Choroid plexus epithelial cell (primary cell): ENCODE measurements around the gene AOPEP.

Source experiments
- DNase-seq: peaks from one replicate; pipeline ENCODE4 v3.0.0-alpha.2; 2010; ENCODE audit warnings: low read depth
- H3K4me3 ChIP-seq: 2 replicates; pipeline ENCODE4 v1.5.1; 2011; ENCODE audit warnings: low read depth, mild to moderate bottlenecking, control low read depth, low read length, moderate library complexity
- TF ChIP-seq, protein P1 (sequence below): conservative IDR thresholded peaks from 2 replicates; pipeline ENCODE4 v1.5.1; 2011; ENCODE audit warnings: low read depth, mild to moderate bottlenecking, control low read depth, inconsistent platforms, low read length, moderate library complexity

Gene AOPEP

DNA sequence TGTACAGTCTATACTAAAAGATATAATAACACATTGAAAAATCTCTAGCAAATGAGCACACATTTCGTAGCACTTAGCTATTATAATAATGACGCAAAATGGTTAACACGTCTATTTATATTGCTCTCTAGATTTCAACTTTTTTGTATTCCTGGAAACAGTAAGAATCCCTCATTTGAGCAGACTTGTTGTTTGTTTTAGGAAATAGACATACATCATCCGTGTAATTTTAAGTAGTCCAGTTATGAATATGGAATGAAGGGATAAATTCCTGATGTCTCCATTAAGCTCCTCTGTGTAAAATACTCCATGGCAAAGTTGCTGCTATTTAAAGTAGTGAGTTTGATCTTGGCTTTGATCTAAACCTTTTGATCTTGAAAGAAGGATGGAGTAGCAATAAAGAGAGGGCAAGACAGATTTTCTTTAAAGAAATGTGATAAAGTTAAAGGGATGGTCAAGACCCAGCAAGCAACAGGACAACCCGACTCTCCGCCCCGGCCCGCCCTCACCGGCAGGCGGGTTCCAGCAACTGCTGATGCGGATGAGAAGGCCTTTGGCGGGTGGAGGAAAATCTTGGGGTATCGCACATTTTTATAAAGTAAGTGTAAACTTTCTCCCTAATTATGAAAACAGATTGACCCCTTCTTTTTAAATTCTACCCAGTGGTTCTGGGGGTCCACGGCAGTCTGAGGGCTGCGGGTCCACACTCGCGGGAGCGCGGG lies 277.4 kb downstream of the AOPEP start:
- TF ChIP-seq, protein P1, sequence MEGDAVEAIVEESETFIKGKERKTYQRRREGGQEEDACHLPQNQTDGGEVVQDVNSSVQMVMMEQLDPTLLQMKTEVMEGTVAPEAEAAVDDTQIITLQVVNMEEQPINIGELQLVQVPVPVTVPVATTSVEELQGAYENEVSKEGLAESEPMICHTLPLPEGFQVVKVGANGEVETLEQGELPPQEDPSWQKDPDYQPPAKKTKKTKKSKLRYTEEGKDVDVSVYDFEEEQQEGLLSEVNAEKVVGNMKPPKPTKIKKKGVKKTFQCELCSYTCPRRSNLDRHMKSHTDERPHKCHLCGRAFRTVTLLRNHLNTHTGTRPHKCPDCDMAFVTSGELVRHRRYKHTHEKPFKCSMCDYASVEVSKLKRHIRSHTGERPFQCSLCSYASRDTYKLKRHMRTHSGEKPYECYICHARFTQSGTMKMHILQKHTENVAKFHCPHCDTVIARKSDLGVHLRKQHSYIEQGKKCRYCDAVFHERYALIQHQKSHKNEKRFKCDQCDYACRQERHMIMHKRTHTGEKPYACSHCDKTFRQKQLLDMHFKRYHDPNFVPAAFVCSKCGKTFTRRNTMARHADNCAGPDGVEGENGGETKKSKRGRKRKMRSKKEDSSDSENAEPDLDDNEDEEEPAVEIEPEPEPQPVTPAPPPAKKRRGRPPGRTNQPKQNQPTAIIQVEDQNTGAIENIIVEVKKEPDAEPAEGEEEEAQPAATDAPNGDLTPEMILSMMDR, result peak; percentile 37
- peak; percentile 69 for DNase-seq
- peak overlapping the region; percentile 80 for H3K4me3 ChIP-seq

DNA sequence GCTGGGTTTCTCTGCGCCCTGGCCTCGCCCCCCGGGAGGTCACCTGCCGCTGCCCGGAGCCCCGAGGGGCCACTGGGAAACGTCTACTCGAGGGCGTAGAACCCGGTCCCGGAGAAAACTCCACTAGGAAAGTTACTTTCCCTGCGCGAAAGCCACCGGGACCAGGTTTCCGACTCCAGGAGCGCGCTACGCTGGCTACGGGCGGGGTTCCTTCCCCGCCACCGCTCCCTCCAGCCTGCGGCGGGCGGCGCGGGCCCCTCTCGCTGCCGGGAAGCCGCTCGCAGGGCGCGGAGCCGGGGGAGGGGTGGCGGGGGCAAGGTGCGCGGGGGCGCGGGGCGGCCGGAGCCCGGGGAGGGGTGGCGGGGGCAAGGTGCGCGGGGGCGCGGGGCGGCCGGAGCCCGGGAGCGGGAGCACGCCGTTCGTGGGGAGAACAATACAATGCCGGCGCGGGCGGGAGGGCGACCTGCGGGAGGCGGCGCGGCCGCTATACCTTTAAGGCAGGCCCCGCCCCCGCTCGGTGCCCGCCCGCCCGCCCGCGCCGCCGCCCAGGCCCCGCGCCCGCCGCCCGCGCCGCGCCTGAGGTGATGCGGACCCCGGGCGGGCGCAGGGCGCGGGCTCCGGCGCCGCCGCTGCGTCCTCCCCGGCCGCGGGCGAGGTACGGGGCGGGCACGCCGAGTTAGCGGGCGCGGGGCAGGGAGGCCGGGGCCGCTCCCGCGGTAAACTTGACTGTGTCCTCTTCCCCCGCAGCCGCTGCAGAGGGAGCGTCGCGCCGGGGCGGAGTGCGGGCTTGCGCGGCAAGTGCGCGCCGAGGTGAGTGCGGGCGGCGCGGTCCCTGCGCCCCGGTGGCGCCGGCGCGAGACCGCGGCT lies 278.1 kb downstream of the AOPEP start:
- peak overlapping the region; percentile 80 for H3K4me3 ChIP-seq
- TF ChIP-seq, protein P1, result no peak
- no peak for DNase-seq

DNA sequence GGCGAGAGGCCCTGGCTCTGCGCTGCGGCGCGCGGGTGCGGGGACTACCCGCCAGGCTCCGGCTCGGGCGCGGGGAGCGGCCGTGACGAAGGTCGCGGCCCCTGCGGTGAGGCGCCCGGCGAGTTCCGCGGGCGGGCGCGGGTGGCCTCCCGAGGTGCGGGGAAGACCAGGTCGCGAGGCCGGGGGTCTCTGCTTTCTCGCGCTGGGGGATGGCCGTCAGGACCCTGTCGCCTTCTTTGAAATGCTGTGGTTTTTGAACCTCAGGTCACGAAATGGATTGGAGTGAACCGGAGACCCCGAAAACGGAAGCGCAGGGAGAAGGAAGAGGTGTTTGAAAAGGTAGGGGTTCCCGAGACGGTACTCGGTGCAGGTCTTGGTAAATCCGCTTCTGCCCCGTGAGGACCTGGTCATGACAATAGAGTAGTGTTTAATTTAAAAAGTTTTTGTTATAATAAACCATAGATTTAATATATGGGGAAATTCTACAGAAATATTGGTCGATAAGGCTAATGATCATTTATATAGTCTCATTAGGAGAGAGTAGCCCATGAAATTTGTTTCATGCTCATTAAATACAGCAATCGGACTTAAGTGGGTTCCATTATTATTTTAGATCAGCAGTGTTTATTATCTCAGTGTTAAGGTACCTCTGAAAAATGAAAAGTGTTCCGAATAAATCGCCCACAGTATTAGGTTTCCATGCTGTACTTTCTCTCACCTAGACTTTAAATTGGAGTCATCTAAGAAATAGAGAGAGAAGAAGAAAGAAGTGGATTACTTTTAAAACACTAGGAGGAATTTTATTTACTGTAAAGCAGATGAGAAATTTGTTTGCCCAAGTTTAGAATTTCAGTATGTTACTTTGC lies 279.0 kb downstream of the AOPEP start:
- TF ChIP-seq, protein P1, result no peak
- DNase-seq, result no peak
- H3K4me3 ChIP-seq, result peak overlapping the region; percentile 80

DNA sequence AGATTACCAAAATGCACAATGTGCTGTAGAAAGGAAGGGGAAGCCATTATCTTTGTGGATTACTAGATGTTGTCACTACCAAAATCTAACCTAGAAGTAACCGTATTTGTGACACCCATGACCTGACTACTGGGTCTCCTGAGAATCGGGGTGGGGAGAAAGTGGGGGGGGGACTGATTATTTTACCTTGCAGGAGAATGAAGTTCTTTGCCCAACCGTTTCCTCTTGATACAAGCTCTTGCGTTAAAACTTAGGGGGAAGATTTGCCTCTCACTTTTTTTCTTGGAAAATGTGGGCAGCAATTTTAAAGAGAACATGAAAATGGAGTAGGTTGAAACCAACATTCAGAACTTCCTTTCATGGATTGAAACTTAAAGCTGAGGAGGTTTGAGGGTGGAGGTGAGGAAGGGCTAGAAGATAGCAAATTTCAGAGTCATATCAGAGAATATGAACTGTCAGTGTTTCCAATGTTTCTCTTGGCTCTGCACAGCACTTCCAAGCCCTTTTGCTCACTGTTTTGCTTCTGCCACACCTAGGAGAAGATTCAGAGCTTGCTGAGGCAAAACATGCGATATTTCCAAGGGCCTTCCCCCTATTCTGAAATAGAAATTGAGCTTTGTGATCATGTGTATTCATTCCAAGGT lies 280.8 kb downstream of the AOPEP start:
- TF ChIP-seq, protein P1, result no peak
- peak; percentile 42 for DNase-seq
- no peak overlapping the region for H3K4me3 ChIP-seq

DNA sequence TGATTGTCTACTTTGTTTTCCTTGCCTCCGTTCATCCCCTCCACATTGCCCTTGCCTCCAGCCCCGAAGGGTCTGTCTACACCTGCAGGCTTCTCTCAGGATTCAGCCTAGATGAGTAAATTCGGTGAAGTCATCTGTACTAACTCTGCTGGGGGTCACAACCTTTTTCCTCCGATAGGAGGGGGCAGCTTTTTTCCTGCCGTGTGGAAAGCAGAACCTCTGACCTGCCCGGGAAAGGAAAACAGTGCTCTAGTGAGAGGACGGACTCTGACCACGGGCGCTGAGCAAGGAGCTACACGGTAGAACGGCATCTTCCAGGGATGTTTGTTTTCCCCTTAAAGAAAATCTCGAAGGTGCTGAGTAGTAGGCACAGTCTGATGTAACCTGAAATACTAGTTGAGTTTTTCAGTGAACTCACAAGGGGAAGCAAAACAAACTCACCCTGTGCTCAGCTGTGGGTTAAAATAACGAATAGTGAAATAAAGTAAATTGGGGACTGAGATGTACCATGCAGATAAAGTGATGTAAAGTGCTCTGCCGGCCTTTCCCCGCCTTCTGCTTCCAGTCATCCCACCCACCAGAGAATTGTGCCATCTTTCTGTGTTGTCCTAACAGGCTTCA lies 281.8 kb downstream of the AOPEP start:
- TF ChIP-seq, protein P1, result no peak
- peak overlapping the region; percentile 31 for H3K4me3 ChIP-seq
- peak; percentile 68 for DNase-seq

DNA sequence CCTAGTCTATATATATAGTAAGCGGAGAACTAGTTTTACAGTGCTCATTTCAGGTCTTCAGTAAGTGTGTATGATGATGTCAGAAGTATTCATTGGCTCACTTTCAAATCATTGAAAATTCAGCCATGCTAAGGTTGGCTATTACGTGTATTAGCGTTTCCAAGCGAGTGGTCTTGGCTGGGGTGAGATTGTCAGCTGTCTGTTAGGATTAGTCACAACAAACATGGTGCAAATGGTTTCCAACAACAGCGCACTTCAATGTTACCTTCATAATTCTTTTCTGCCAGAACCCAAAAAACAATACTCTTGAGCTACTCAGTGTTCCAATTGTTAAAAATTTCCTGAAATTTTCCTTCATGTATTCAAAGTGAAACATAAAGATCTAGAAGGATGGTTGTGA lies 283.0 kb downstream of the AOPEP start:
- DNase-seq, result no peak
- no peak overlapping the region for H3K4me3 ChIP-seq
- TF ChIP-seq, protein P1, result no peak
